ENCODE data around the gene WDFY1.

The WDFY1 gene

DNA sequence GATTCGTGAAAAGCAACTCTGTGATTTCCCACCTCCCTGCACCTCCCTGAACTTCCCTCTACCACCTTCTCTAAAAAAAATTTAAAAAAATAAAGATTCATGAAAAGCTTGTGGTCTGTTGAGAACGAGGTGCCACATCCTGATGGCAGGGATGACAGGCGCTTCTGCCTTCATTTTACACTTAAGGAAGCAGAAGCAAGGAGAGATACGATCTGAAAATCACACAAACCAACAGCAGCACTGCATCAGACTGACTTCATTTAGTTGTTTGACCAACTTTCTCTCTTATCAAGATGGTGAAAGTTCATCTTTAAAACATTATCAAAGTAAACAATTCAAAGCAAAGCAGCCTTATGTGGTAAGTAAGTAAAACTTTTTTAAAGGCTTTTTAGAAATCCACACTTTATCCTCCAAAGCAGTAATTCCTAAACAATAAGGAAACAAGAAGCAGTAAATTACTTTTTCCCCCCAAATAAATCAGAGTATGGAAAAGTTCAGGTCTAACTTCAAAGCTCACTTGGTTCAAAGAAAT lies 15.5 kb downstream of the WDFY1 start:
- no peak for DNase-seq

DNA sequence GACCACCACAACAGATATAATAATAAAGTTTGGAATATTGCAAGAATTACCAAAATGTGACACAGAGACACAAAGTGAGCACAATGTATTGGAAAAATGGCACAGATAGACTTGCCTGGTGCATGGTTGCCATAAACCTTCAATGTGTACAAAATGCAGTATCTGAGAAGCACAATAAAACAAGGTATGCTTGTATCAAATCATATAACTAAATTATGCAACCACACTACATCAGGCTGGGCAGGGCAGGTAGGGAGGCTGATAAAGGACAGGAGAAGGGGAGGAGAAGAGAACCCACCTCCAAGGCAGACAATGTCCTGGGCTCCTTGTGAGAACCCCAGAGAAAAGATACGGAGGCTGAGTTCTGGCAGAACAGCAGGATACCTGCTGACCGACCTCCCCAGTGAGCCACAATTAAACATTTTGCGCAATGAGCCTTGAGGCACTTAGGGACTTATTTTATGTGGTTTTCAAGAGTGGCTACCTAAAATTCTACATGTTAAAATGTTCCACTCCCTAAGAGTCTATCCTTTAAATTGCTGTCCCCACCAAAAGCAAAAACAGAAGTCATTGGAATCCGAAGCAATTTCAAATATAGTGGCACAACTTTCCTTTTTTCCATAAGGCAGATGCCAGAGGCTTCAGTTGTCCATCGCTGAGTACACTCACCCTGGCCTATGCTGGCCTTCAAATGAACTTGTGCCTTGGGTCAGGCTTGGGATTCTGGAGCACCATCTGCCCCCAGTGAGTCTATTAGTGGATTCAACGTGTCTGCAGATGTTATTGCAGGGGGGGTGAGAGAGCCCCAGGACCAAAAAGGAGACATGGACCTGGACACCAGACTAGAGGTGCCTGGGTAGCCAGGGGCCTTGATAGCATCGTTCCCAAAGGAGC lies 16.8 kb downstream of the WDFY1 start:
- DNase-seq, result no peak

DNA sequence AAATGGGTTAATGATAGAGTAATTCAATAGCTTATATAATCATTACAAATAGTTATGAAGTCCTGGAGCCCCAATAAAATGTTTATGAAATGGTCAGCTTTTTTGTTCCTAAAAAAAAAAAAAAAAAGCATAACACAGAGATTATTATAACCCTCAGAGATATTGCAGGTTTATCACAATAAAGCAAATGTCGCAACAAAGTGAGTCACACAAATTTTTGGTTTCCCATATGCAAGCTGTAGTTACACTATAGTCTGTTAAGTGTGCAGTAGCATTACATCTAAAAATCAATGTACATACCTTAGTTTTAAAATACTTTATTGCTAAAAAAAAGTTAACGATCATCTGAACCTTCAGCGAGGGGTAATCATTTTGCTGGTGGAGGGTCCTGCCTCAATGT lies 20.0 kb downstream of the WDFY1 start:
- DNase-seq, result no peak

DNA sequence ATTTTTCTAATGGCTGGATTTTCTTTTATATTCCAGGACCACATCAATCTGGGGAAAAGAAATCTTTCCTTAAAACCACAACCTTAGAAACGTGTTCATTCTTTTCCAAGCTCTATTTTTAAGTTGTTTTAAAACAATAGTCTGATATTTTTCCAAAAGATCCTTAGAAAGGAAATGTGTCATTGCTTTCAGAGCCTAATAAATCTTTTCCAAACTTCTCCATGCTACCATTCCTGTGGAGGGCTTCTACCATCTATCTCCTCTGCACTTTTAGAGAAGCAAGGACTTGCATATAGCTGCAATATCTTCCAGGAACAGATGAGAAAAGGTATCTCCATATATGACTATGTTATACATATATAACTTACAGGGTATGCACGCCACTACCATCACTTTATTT lies 21.2 kb downstream of the WDFY1 start:
- DNase-seq, result no peak

DNA sequence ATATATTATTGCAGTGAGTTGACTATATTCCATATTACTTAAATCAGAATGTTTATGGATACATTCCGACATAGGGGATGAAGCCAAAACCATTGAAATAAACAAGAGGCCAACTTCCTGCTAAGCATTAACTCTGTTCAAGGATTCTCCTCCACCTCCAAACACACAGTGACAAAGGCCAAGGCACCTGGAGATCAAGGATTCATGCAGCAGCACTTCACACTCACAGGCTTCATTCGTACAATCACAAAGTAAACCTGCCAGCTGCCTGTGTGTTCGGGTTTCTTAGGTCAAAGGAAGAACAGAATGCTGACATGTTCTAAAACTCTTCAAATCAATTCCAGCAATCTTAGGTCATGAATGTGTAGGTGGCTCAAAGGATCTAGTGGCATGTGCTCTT lies 22.8 kb downstream of the WDFY1 start:
- DNase-seq, result no peak

DNA sequence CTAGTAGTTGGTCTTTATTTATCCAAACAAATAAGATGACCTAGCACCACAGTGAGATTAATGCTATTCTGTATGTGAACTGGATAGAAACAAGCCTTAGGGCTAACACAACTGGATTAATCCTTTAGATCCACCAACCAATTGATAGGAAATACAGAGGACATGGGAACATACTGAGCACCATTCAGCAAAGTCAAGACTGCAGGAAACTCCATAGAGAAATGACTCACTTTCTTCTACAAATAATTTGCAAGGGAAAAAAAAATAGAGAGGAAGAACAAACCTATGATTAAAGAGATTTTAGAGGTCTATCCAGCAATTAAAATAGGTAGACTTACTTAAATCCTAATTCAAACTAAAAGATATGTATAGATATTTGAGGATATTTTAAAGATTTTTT lies 23.9 kb downstream of the WDFY1 start:
- DNase-seq, result no peak

DNA sequence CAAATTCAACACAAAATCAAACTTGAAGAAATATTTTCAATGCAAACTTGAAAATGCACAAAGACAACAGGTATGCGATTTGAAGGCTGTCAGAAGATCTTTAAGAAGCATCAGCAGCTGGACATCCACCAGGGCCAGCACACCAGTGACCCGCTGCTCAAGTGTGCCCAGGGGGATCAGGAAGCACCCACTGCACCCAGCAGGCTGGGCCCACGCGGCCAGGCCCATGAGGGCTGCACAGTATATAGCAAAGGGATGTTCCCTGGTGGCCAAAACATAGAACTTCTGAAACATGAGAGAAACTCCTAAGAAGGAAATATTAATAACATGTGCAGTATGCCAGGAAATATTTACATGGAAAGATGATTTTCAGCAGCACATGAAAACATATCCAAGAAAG lies 25.0 kb downstream of the WDFY1 start:
- DNase-seq, result no peak

DNA sequence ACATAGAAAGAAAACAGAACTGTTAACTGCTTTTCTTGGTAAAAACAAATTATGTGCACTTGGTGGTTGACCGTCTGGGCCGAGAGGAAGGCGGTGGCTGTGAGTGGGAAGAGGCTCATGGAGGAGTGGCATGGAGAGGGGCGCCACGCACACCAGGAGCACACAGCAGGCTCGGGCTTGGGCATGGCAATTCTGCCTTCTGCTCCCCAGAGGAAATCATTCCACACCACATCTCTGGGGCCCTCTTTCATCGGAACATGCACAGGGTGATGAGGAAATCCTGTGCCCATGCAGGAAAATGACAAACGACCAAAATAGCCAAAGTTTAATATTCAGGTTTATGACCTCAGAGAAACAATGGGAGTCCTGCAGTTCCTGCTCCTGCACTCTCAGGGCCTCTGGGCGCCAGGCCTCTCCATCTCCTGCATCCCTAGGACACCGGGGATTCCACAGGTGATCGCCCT lies 26.4 kb downstream of the WDFY1 start:
- no peak for DNase-seq

DNA sequence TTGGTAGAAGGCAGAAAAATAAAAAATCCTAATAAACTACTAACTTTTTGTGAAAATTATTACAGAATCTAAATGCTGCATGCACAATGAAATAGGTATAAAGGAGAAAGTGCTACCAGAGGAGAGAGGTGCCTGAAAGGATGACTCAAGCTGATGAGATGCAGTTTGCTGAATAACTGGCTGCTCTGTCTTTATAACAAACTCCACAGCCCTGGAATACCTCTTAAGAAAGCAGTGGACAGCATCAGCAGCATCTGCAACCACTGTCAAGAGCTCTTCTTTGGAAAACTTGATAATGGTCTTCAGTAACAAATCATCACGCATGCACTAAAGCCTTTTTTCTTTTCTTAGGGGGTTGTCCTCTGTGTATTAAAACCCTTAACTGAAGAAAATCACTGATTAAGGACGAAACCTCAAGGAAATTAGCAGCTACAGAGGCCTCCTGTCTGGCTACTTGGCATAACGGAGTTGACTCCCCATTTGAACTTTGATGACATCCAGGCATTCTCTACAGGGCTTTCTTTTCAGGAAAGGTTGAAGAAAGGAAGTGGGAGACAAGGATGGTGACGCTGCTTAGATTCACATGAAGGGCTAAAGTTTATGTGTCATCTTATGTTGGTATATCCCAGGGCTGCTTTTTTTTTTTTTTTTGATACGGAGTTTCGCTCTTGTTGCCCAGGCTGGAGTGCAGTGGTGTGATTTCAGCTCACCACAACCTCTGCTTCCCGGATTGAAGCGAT lies 28.8 kb downstream of the WDFY1 start:
- DNase-seq, result no peak

DNA sequence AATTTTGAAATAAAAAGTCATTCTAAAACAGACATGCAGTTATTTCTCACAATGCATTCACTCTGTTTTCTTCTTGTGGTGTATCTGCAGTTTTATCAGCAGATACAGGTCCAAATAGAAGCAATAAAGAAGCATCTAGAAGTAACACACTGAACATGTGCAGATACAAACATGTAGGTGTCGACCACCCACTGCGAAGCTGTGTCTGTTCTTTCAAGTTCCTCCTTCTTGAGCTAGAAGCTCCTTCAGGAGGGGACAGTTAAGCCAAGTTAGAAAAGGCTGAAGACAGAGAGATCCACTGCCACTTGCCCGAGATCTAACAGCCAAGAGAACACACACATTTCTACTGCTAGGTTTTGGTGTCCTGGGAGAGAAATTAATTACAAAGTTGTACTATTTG lies 30.1 kb downstream of the WDFY1 start:
- no peak for DNase-seq

DNA sequence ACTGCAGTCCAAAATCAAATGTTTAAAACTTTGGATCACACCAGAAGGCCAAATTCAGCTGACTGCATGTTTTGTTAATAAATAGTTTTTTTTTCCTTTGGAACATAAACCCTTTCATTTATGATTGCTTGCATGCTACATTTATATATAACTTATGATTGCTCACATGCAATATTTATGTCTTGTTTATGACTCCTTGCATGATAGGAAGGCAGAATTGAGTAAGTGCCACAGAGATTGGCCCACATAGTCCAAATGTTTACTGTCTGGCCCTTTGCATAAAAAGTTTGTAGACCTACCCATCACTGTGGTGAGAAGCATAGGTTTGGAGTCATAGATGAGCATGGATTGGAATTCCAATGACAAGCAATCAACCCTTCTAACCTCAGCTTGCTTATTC lies 30.8 kb downstream of the WDFY1 start:
- no peak for DNase-seq

DNA sequence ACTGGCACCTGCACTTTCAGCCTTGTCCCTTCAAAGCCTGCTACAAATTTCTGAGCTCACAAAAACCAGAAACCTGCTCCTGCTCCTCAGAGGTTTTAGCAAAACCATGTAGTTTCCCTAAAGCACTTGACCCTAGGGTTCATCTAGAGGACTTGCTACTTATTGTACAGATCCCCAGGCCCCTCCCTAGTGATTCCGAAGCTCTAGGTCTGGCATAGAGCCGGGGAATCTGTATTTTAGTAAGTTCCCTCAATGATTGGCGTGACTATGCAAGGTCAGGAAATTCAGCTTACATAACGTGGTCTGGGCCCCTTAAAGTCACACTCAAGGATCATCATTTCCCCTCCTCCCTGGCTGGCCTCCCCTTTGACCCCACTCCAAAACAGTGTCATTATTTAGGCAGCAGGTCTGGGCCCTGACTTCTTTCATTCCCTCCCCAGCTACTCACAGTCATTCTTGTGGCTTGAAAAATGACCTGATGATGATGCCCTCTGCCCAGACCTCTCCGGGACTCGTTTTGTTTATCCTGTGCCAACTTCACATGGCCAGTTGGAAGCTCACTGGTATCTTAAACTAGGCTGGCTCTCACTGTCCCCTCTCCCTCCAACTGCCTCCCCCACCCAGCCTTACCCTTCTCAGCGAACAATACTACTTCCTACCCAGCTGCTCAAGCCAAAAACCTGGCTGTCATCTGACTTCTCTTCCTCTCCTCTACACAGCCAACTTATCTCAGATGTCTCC lies 36.0 kb downstream of the WDFY1 start:
- no peak for DNase-seq

DNA sequence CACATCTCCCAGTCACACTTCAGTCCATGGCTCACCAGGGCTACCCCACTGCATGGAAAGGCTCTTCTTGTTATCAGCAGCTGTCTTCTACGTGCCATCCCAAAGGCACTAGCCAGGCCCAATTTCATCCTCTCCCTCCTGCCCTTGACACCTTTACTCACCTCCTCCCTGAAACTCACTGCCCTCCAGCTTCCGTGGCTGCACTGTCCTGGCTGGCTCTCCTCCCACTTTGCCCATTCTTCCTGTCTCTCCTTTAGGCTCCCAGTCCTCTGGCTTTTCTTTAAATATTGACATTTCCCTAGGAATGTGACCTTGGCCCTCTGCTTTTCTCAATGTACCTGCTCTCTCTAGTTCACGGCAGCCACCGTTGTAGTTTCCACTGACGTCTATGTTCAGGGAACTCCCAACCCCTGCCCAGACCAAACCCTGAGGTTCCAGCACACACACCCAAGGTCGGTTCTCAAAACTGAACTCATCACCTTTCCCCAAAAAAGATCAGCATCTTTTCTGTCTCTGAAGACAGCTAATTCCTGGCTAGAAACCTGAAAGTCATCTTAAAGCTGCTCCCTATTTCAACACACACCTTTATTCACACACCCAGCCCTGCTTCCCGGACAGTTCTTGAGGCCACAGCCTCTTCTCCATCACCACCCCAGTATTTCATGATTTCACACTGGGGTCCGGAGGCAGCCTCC lies 36.7 kb downstream of the WDFY1 start:
- DNase-seq, result no peak

DNA sequence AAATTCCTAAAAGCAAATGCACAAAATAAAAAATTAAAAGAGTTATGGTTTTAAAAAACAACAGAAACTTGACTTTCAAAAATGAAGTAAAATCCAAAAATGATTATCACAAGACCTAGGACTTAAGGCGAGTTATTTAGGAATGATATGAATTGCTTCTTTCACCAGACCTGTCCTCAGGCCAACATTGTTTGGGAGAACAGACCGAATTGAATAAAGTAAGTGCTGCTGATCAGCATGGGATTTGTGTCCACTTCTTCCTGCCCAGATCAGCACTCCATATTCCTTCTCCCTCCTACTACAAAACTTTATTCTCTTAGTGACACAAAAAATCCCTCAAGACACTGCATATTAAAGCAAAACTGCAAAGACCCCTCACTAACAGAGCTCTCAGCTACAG lies 39.1 kb downstream of the WDFY1 start:
- no peak for DNase-seq

DNA sequence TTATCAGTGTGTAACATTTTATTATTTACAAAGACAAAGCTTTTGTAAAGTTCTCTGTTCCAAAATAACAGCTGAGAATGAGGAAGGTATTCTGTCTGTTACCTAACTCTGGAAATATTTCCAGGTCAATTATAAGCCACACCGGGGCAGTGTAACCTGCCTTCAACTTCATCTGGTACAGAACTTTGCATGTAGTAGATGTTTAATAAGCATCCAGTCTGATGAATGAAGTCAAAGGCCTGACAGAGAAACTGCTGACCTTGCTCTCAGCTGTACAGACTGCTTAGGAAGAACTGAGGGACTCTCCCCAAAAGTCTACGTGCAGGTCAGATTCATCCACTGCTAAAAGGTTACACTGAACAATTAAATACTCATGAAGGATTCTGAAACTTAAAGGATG lies 43.3 kb downstream of the WDFY1 start:
- DNase-seq, result no peak

DNA sequence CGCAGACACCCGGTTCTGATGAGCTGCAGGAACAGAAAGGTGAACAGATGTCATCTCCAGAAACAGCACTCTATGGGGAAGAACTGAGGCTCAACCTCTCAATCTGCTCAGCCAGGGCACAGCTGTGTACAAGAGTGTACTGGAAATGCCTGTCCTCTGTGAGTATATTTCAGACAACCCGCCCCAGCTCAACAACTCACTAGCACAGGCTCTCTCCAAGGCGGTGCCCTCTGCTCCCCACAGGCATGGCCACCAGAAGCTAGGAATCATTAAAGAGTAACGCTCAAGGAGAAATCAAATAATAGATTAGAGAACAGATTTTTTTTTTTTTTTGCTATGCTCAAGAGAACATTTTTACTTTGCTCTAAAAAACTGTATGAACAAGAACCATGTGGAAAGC lies 43.8 kb downstream of the WDFY1 start:
- no peak for DNase-seq

DNA sequence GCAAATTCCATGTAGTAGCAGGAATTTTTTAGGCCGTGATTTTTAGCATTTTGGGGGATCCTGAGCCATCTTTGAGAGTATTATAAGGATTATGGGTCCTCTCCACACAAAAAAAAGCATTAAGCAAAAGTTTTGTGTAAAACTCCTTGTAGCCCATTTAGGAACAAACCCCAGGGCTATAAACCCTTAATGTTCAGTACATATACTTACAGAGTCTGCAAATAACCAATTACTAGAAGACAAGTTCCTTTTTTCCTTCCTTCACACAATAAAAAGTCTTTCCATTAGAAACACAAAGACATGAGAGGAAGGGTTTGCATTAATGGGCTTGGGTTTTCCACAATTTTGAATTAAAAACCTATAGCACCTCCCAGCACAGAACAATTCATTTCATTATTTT lies 44.6 kb downstream of the WDFY1 start:
- no peak for DNase-seq

DNA sequence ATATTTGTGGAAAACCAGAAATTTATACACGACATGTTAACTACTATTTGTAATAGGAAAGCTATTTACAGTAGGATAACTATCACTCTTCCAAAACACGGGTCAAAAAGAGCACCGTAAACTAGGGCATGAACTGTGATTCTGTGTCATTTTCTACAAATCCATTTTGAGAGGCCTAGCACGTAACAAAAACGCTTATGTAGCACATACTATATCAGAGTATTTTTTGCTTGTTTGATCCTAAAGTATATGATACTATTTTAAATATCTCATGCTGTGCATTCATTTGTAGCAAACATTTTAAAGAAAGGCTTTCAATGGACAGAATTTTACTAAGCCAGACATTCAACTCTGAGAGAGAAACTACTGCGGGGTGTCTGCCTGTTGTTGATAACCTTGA lies 45.1 kb downstream of the WDFY1 start:
- no peak for DNase-seq

DNA sequence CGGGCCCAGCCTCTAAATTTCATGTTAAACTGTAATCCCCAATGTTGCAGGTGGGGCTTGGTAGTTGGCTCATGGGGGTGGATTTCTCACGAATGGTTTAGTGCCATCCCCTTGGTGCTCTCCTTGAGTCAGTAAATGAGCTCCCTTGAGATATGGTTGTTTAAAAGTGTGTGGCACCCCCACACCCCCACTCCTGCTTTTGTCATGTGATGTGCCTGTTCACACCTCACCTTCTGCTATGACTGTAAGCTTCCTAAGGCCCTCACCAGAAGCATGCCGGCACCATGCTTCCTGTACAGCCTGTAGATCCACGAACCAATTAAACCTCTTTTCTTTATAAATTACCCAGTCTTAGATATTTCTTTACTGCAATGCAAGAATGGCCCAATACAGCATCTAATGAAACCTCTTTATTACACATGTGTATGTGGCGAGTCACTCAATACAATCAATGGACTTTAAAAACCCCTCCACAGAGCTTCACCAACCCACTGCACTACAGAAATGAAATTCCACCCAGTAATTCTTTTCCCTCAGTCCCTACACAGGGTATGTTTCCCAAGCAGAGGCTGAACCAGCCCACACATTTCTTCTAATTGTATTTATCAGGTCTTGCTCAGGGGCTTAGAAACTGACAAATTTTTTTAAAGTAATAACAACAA lies 47.3 kb downstream of the WDFY1 start:
- no peak for DNase-seq

DNA sequence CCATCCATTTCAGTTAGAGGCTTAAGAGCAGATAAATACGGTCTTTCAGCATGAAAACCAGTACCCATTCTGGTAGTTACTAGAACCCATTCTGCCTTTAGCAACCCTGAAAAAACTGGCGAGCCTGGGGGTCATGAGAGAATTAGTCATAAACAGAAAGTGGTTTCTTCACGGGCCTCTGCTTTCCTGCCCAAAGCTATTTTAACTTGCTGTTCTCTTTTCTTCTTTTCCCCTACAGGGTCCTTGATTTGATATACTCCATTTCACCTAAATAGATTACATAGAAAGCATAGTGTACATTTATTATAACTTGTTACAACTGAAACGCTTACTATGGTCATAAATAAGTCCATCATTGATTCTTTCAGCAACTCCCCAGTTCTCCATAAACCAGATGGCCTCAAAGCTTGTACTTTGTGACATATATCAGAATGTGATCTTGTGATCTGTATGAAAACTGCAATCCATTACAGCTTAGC lies 48.3 kb downstream of the WDFY1 start:
- peak; percentile 29 for DNase-seq

DNA sequence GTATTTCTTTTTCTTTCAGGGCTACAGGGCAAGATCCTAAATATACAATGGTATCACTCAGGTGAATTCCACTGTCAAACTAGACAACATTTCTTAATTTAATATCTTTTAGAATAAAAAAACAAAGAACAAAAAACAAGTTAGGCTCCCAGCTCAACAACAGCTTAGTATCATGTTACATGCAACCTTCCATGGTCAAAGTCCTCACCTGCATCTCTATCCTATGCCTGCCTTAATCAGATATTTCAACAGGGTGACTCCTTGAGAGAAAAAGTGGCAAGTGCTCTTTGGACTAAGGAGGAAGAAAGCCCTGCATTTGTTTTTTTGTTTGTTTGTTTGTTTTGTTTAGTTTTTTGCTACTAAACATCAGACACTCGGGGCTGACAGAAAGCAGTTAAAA lies 50.2 kb downstream of the WDFY1 start:
- DNase-seq, result no peak

DNA sequence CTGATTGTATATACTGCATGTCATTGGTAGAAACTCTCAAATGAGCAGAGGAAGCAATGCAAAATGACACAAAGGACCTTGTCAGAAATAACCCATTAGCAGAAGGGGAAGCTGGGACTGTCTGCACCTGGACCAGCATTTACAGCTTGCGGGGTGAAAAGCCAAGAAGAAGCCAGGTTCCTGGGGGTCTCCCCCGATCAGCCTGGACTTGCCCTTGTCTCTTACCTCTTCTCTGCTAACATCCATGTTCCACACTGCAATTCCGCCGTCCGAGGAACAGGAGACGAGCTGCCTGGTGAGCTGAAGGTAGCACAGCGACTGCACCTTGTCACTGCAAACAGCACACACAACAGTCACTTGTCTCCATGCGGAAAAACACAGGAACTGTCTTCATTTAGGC lies 51.1 kb downstream of the WDFY1 start:
- no peak for DNase-seq

Measured in NCI-H69 (cell line).